Natural killer cell (primary cell): ENCODE data around the gene FAM240B. TPM values are rescaled to one million over a fixed set of nuclear protein-coding genes. Genes with fewer than 3 reads are reported as not detected.

Source experiments
- ATAC-seq, 3 donors: fragments of 150-1000 bp in 2 of 3; fragments of 200-7000 bp in 1 of 3; cut with Tn5 transposase; 1 replicate in 1 of 3; 2 replicates in 2 of 3; pipeline ENCODE4 v1.10.0; 2021; ENCODE audit warnings: mild to moderate bottlenecking in 2 of 3, moderate library complexity in 2 of 3
- DNase-seq, 2 donors: peaks; one replicate each; pipeline versions ENCODE4 v3.0.0 to v3.0.0-alpha.2; 2013 to 2021; ENCODE audit warnings: mixed read lengths in 1 of 2
- H3K27ac ChIP-seq: one replicate; pipeline ENCODE4 v1.5.1; 2013; ENCODE audit warnings: mild to moderate bottlenecking, low read length
- H3K27me3 ChIP-seq: one replicate; pipeline ENCODE4 v1.6.1; 2013; ENCODE audit warnings: low read length; ENCODE audit not compliant: control insufficient read depth, insufficient read depth
- H3K36me3 ChIP-seq: one replicate; pipeline ENCODE4 v1.6.1; 2013; ENCODE audit warnings: low read length; ENCODE audit not compliant: control insufficient read depth, insufficient read depth
- H3K4me1 ChIP-seq: one replicate; pipeline ENCODE4 v1.6.1; 2013; ENCODE audit warnings: low read length; ENCODE audit not compliant: control insufficient read depth, insufficient read depth
- H3K4me3 ChIP-seq: one replicate; pipeline ENCODE4 v1.5.1; 2013; ENCODE audit warnings: low read length
- H3K9me3 ChIP-seq: one replicate; pipeline ENCODE4 v1.6.1; 2013; ENCODE audit warnings: low read length; ENCODE audit not compliant: control insufficient read depth, insufficient read depth
- H3K27ac Mint-ChIP-seq, 2 donors: one replicate each; pipeline ENCODE4 v1.8.0; 2022; ENCODE audit warnings: mild to moderate bottlenecking in 2 of 2, mixed read lengths in 2 of 2, moderate library complexity in 1 of 2
- H3K27me3 Mint-ChIP-seq, 2 donors: one replicate each; pipeline ENCODE4 v1.8.0; 2022; ENCODE audit warnings: low read depth in 2 of 2, mixed read lengths in 2 of 2
- H3K36me3 Mint-ChIP-seq: one replicate; pipeline ENCODE4 v1.8.0; 2022; ENCODE audit warnings: mixed read lengths
- H3K4me1 Mint-ChIP-seq, 2 donors: one replicate each; pipeline ENCODE4 v1.8.0; 2022; ENCODE audit warnings: mixed read lengths in 2 of 2
- H3K4me3 Mint-ChIP-seq: one replicate; pipeline ENCODE4 v1.8.0; 2022; ENCODE audit warnings: mild to moderate bottlenecking, moderate library complexity, mixed read lengths
- H3K9me3 Mint-ChIP-seq, 2 donors: one replicate each; pipeline ENCODE4 v1.8.0; 2022; ENCODE audit warnings: mixed read lengths in 2 of 2
- WGBS: methylation state at CpG from one replicate; pipeline ENCODE4 v1.1.7; 2013; ENCODE audit warnings: missing lambda C conversion rate; ENCODE audit not compliant: insufficient coverage; 5-methylcytosine and 5-hydroxymethylcytosine counted together
- intact Hi-C: fragments of 100-400 bp; cut with micrococcal nuclease; formaldehyde crosslinking; loops from one replicate; pipeline ENCODE4 v1.14.2; 2022
- total RNA-seq, 4 donors: library from RNA; stranded (reverse); fragments of 120-200 nt in 1 of 4; gene quantifications; one replicate each; pipeline versions ENCODE4 v1.2.3 to v1.2.4, GENCODE V29; 2013 to 2022
- TF ChIP-seq, protein P1 (sequence below): fragments of 200-600 bp; IDR thresholded peaks from one replicate; pipeline ENCODE4 v1.8.0; 2022; ENCODE audit warnings: antibody characterized with exemption

Gene FAM240B
- total RNA-seq, 3 donors from 2014 or later (not counting 1 experiment from before 2014, with no cell fraction given) = not detected

DNA sequence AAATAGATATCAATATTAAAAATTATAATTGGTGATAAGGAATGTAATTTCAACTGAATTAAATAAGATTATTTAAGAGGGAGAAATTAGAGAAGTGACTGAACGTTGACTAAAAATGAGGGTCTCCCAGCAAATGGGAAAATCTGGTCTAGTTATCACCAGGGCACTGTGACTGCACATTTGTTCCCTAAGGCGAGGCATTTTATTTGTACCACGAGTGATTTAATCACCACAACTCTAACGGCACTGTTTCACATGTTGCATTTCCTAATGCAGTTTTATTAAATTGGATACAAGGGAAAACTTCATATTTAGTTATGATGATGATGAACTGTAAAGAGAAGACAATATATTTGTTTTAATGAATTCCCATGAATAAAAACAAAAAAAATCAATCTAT, 26.4 kb upstream of the FAM240B start:
- no peak overlapping the region for H3K27ac Mint-ChIP-seq
- H3K4me1 ChIP-seq = no peaks in the 10 kb centered on the region
- H3K4me1 Mint-ChIP-seq = no peaks in the 10 kb centered on the region
- intact Hi-C loops = no loop called here
- H3K9me3 ChIP-seq = no peaks in the 10 kb centered on the region
- TF ChIP-seq, protein P1, sequence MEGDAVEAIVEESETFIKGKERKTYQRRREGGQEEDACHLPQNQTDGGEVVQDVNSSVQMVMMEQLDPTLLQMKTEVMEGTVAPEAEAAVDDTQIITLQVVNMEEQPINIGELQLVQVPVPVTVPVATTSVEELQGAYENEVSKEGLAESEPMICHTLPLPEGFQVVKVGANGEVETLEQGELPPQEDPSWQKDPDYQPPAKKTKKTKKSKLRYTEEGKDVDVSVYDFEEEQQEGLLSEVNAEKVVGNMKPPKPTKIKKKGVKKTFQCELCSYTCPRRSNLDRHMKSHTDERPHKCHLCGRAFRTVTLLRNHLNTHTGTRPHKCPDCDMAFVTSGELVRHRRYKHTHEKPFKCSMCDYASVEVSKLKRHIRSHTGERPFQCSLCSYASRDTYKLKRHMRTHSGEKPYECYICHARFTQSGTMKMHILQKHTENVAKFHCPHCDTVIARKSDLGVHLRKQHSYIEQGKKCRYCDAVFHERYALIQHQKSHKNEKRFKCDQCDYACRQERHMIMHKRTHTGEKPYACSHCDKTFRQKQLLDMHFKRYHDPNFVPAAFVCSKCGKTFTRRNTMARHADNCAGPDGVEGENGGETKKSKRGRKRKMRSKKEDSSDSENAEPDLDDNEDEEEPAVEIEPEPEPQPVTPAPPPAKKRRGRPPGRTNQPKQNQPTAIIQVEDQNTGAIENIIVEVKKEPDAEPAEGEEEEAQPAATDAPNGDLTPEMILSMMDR = no peak
- H3K4me3 ChIP-seq = no peak overlapping the region
- H3K9me3 Mint-ChIP-seq = no peaks in the 10 kb centered on the region
- no peak overlapping the region for H3K4me3 Mint-ChIP-seq
- WGBS = 84% methylated on average over 4 of the region's 4 CpGs
- H3K36me3 Mint-ChIP-seq = no peaks in the 10 kb centered on the region
- no peaks in the 10 kb centered on the region for H3K36me3 ChIP-seq
- DNase-seq (no peak), ATAC-seq (no peak)
- no peak overlapping the region for H3K27ac ChIP-seq
- peaks cover 2 to 5% of the 10 kb centered on the region in 2 donors for H3K27me3 Mint-ChIP-seq
- no peaks in the 10 kb centered on the region for H3K27me3 ChIP-seq

GRCh38 chr9:38744484-38744883, 24.6 kb upstream of the FAM240B start:
- Histone ChIP-seq H3K27ac (no peak overlapping the region), H3K36me3 (no peaks in the 10 kb centered on the region), H3K9me3 (no peaks in the 10 kb centered on the region), H3K4me1 (no peaks in the 10 kb centered on the region), H3K4me3 (no peak overlapping the region), H3K27me3 (no peaks in the 10 kb centered on the region)
- intact Hi-C loops = no loop called here
- 94% methylated on average over 3 of the region's 3 CpGs for WGBS
- TF ChIP-seq, protein P1 = no peak
- no peak for DNase-seq
- Mint-ChIP-seq H3K27ac (no peak overlapping the region), H3K36me3 (no peaks in the 10 kb centered on the region), H3K4me3 (no peak overlapping the region), H3K27me3 (peaks cover 5 to 7% of the 10 kb centered on the region in 2 donors), H3K9me3 (no peaks in the 10 kb centered on the region), H3K4me1 (no peaks in the 10 kb centered on the region)
- ATAC-seq = no peak

DNA sequence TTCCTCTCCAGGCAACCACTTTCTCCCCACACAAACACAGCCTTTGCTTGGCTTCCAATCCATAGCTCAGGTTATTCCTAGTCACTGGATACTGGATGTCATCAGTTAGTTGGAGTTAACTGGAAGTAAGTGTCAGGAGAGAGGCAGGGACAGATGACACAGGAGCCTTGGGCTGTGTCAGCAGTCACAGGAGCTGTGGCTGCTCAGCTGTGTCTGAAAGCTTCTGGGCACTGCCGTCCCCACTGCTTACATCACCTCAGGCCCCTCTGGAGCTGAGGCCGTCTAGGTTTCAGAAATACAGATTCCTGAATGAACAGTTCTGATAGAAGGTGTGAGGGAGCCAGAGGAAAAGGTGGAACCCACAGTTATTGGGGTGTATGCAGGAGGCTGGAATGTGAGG, 17.3 kb upstream of the FAM240B start:
- Histone ChIP-seq H3K27me3 (no peaks in the 10 kb centered on the region), H3K4me3 (no peak overlapping the region), H3K36me3 (no peaks in the 10 kb centered on the region), H3K4me1 (no peaks in the 10 kb centered on the region), H3K9me3 (no peaks in the 10 kb centered on the region), H3K27ac (no peak overlapping the region)
- Mint-ChIP-seq H3K4me1 (no peaks in the 10 kb centered on the region), H3K4me3 (no peak overlapping the region), H3K9me3 (no peaks in the 10 kb centered on the region), H3K36me3 (no peaks in the 10 kb centered on the region), H3K27ac (no peak overlapping the region), H3K27me3 (peaks cover 3 to 7% of the 10 kb centered on the region in 2 donors)
- 75% methylated on average over 2 of the region's 2 CpGs for WGBS
- TF ChIP-seq, protein P1 = no peak
- ATAC-seq (no peak), DNase-seq (no peak)
- intact Hi-C loops = no loop called here

GRCh38 chr9:38734831-38735230, 14.9 kb upstream of the FAM240B start:
- H3K27ac ChIP-seq = no peak overlapping the region
- no peaks in the 10 kb centered on the region for H3K36me3 ChIP-seq
- DNase-seq (no peak), ATAC-seq (no peak)
- Mint-ChIP-seq H3K27me3 (peaks cover 0 to 3% of the 10 kb centered on the region in 2 donors), H3K27ac (no peak overlapping the region), H3K4me1 (no peaks in the 10 kb centered on the region), H3K9me3 (no peaks in the 10 kb centered on the region), H3K36me3 (no peaks in the 10 kb centered on the region), H3K4me3 (no peak overlapping the region)
- 93% methylated on average over 5 of the region's 5 CpGs for WGBS
- H3K27me3 ChIP-seq = no peaks in the 10 kb centered on the region
- TF ChIP-seq, protein P1 = no peak
- no peak overlapping the region for H3K4me3 ChIP-seq
- no peaks in the 10 kb centered on the region for H3K9me3 ChIP-seq
- H3K4me1 ChIP-seq = no peaks in the 10 kb centered on the region
- intact Hi-C loops = no loop called here
